HG03159 (cell line): ENCODE measurements around the gene PNPLA8.
"Not testable (repeated sequence)": the region's sequence is repeated elsewhere in the genome, so short reads cannot be mapped to it uniquely, and the experiment has no call there.

Source experiments
- ATAC-seq: cut with Tn5 transposase; IDR thresholded peaks from one replicate; pipeline ENCODE4 v1.9.1; 2021; ENCODE audit warnings: mild to moderate bottlenecking, moderate library complexity; ENCODE audit not compliant: unreplicated experiment

PNPLA8 gene

DNA sequence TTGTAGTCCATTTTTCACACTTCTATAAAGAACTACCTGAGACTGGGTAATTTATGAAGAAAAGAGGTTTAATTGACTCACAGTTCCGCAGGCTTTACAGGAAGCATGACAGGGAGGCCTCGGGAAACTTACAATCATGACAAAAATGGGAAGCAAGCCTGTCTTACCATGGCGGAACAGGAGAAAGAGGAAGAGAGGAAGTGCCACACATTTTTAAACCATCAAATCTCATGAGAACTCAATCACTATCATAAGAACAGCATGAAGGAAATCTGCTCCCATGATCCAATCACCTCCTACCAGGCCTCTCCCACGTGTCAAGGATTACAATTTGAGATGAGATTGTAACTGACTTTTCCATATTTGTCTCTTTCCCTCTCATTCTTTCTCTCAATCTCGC lies 9.3 kb upstream of the PNPLA8 start:
- ATAC-seq, result no peak

- no peak for ATAC-seq
These were observed 7.8 kb upstream of the PNPLA8 start for GRCh38 chr7:108533712-108534111.

DNA sequence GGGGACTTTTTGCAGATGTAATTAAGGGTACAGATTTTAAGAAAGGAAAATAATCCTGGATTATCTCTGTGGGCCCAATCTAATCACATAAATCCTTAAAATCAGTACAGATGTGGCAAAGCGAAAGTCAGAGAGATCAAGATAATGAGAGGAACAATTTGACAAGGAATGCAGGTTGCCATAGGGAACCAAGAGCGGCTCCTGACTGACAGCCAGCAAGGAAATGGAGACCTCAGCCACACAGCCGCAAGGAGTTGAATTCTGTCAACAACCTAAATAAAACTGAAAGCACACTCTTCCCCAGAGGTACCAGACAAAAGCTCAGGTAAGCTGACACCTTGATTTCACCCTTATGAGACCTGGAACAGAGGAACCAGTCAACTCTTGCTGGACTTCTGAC lies 3.4 kb upstream of the PNPLA8 start:
- no peak for ATAC-seq

DNA sequence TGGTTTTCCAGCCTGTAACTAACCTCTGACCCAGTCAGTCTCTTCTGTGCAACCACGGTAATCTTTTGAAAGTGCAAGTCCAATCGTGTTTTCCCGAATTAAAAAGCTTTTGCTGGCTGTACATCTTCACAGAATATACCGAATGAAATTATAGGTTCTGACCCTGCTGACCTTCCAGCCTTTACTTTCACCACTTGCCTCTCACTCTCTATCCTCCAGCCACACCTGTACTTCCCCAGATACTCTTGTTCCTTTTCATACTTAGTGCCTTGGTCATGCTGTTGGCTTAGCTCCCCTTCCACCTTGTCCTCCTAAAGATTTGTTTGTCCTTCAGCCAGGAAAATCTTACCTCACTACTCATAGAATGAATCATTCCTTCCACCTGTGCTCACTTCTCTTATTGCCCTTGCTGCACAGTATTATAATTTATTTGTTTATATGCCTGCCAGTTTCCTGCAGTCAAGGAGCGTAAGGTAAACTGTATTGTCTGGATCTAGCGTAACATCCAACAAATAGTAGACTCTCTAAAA lies 2.3 kb upstream of the PNPLA8 start:
- ATAC-seq, result no peak

DNA sequence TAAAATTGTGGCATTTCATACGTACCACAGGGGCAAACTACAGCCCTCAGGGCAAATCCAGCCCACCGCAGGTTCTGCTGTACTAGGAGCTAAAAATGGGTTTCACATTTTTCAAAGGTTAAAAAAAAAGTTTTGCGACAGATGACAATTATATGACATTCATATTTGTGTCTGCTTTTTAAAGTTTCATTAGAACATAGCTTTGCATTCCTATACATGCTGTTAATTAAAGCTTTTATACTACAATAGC lies 758 bp upstream of the PNPLA8 start:
- no peak for ATAC-seq

- peak; percentile 38 for ATAC-seq
These were observed 479 bp downstream of the PNPLA8 start for GRCh38 chr7:108525327-108525984.

GRCh38 chr7:108522780-108523179 lies 3.2 kb downstream of the PNPLA8 start:
- ATAC-seq, result no peak

- ATAC-seq, result no peak
These were observed 8.0 kb downstream of the PNPLA8 start for GRCh38 chr7:108517951-108518350.

GRCh38 chr7:108515630-108516029 lies 10.3 kb downstream of the PNPLA8 start:
- no peak for ATAC-seq

- ATAC-seq, result no peak
These were observed 10.9 kb downstream of the PNPLA8 start for GRCh38 chr7:108515013-108515412.

DNA sequence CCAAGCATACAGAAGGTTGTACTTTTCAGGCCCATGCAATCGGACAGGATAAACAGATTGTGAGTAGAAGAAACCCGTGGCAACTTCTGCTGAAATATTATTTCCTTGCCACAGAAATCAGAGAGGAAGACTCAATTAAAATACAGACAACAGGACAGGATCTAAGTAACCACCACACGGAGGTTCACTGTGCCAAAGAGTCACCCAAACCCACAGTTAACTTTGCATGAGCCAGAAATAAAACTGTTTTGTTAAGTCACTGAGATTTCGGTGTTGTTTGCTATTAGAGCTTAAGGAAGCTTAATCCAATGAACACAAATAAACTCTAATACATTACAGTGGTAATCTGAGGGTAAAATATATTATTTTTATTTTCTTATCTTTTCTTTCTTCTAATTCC lies 14.0 kb downstream of the PNPLA8 start:
- ATAC-seq, result no peak

DNA sequence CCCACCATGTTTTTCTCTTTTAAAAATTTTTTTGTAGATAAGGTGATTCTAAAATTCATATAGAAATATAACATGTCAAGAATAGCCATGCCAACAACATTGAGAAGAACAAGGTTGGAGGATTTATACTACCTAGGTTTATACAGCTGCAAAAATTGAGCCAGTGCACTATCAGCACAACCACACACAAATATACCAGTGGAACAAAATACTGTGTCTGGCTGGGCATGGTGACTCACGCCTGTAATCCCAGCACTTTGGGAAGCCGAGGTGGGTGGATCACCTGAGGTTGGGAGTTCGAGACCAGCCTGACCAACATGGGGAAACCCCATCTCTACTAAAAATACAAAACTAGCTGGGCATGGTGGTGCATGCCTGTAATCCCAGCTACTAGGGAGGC lies 21.4 kb downstream of the PNPLA8 start:
- ATAC-seq, result not testable (repeated sequence)

DNA sequence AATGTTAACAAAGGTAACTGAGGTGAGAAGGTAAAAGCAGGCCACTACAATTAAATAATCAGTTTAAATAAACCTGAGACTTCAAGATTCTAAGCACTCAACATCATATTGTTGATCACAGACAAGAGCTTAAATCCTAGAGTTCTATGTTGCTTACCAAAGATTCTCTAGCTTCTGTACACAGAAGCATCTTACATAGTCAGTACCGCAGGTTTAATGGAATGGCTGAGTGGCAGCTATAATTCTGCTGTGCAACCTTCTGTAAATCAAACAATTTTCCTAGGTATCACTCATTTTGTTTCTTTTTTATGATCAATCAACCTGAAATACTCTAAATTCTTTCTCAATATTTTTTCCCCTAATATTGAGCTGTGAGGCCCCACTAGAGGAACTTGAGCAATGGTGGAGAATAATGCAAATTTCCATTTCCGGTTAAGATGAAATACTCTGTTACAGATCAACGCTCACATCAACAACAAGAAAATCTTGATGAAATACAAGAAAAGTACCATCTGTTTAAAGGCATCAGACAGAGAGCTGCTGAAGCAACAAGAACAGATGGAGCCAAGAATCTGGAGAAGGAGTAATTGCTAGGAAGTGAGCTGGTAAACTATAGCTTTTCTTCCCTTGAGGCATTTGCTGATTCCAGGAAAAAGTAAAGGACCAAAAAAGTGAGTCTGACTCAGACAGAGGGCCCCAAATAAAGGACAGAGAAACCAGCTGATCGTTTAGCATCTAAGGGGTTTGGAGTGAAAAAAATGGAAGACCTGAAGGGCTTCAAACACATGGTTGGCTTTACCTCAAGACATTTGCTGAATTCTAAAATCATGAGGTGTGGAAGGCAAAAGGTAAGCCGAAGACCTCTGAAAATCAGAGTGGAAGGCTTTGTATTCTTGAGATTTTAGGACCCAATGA lies 22.6 kb downstream of the PNPLA8 start:
- ATAC-seq, result peak; percentile 93

- ATAC-seq, result no peak
These were observed 26.4 kb downstream of the PNPLA8 start for GRCh38 chr7:108499566-108499965.

DNA sequence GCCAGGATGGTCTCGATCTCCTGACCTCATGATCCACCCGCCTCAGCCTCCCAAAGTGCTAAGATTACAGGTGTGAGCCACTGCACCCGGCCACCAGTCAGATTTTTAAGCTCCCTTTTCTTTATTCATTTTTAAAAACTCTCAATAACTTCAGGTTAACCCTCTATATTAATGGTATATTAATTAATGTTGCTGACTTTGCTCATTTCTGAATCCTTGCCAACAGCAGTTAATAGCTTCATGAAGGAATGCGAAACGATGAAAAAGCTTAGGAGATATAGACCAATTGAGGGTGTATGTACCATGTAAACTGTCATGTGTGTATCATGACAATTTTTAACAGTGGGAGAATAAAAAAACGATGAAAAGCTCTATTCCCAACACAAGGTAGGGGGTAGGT lies 27.5 kb downstream of the PNPLA8 start:
- ATAC-seq, result no peak

GRCh38 chr7:108497082-108497725 lies 28.7 kb downstream of the PNPLA8 start:
- ATAC-seq, result peak; percentile 81

DNA sequence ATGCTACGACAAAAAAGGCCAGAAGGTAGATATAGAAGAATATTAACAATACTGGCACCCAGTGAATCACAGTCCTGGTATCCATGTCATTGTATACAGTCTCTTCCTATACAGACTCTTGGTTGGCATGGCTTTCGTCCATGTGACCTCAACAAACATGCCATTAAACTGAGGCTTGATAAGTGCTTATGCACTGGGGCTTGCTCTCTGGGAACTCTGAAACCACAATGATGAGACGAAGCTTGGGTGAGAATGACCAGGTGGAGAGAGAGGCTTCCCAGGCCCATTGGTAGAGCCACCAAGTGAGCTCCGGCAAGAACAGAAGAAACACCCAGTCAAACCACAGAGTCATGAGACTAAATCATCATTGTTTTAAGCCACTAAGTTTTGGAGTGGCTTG lies 33.2 kb downstream of the PNPLA8 start:
- ATAC-seq, result no peak

GRCh38 chr7:108488768-108489538 lies 37.0 kb downstream of the PNPLA8 start:
- ATAC-seq, result no peak

DNA sequence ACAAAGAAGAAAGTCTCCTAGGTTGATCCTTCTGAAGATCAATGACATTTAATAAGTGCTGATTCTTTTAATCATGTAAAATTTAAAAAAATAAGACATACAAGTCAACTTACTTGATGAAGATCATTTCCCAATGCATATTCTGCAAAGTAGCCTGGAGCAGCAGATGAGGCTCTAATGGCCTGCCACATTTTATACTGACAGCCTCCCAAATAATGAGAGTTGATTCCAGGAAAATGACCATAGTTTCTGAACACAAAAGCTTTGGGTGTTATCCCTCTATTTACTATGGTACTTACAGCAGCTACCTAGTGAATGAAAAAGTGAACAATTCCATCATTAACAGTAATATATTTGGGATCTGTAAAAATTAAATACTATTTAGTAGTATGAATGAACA lies 38.3 kb downstream of the PNPLA8 start:
- no peak for ATAC-seq

DNA sequence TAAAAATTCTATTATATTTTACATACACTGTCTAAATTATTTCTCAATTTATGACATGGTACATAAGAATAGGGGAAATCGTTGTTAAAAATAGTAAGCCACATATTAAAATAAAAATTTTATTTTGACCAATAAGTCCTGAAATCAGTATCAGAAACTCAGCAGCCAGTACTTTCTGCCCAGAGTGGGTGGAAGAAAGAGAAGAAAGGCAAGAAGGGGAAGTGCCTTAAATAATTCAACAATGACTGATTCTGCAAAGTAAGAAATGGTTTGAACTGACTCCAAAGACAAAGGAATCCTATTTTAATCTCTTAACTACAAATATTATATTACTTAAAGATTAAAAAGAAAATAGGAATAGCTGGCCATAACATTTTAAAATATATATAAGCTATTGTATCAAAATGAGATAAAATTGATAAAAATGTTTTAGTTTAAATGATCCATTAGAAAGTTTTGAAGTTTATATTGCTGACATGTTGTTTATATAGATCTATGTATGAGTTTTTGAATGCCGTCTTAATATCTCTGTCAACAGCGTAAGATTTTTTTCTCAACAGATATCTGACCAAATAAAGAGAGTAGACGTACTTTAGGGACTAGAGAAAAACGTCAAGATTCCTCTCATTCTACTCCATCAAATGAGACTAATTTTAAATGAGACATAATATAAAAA lies 39.5 kb downstream of the PNPLA8 start:
- no peak for ATAC-seq

GRCh38 chr7:108484137-108484536 lies 41.8 kb downstream of the PNPLA8 start:
- no peak for ATAC-seq
